ENCODE measurements around the gene GPR15LG. TPM values are rescaled to one million over a fixed set of nuclear protein-coding genes. Genes with fewer than 3 reads are reported as not detected.

Gene GPR15LG
- total and polyA plus RNA-seq, 2 experiments from 2014 or later = 0.45 to 2.6 TPM

DNA sequence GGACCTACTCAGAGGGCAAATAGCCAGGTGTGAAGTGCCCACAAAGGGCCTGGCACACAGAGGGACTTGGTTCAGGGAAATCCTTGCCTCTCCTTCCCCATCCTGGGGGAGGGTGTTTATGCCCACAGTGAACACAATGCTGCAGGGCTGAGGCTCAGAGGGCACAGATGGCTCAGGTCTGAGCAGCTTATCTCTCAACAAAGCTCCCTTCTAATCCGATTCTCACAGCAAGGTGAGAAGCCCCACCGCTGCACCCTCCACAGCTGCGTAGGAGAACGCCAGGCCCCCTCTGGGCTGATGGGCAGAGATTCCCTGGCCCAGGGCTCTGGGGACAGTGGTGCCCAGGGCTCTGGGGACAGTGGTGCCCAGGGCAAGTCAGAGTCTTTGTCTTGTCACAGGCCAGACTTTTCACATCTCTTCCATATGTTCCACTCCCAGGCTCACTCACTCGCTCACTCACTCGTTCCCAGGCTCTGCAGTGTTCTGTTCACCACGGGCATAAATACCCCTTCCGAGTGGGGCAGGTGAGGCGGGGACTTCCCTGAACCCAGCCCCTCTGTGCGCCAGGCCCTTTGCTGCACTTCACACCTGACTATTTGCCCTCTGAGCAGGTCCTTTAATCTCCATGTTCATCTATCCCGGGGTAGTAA is 12.1 kb downstream of the GPR15LG start:
- H3K4me2 ChIP-seq = no peak overlapping the region
- no peaks in the 10 kb centered on the region for H3K9me2 ChIP-seq (replicated peaks; ENCODE audit: insufficient read depth)
- no peaks in the 10 kb centered on the region for H3K9me3 ChIP-seq (ENCODE audit: low read depth)
- no peak for DNase-seq (ENCODE audit: low spot score)
- 67% methylated on average over 11 of the region's 11 CpGs for WGBS (ENCODE audit: low lambda C conversion rate, missing lambda C conversion rate)
- no peak overlapping the region for H3K27ac ChIP-seq
- H3K27me3 ChIP-seq = no peaks in the 10 kb centered on the region
- no peaks in the 10 kb centered on the region for H3K36me3 ChIP-seq (replicated peaks; ENCODE audit: insufficient read depth, low read depth)
- H4K20me1 ChIP-seq (ENCODE audit: insufficient read depth, poor library complexity, severe bottlenecking) = no peaks in the 10 kb centered on the region
- H3K4me3 ChIP-seq = no peak overlapping the region
- H3K79me2 ChIP-seq = no peaks in the 10 kb centered on the region
- TF ChIP-seq, protein P1, sequence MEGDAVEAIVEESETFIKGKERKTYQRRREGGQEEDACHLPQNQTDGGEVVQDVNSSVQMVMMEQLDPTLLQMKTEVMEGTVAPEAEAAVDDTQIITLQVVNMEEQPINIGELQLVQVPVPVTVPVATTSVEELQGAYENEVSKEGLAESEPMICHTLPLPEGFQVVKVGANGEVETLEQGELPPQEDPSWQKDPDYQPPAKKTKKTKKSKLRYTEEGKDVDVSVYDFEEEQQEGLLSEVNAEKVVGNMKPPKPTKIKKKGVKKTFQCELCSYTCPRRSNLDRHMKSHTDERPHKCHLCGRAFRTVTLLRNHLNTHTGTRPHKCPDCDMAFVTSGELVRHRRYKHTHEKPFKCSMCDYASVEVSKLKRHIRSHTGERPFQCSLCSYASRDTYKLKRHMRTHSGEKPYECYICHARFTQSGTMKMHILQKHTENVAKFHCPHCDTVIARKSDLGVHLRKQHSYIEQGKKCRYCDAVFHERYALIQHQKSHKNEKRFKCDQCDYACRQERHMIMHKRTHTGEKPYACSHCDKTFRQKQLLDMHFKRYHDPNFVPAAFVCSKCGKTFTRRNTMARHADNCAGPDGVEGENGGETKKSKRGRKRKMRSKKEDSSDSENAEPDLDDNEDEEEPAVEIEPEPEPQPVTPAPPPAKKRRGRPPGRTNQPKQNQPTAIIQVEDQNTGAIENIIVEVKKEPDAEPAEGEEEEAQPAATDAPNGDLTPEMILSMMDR (IDR thresholded peaks at IDR 0.05; ENCODE audit: poor library complexity) = no peak
- no peak for TF ChIP-seq EZH2 (IDR thresholded peaks at IDR 0.05; ENCODE audit: borderline replicate concordance)
- no peak for TF ChIP-seq EZH2phosphoT487 (IDR thresholded peaks at IDR 0.05; ENCODE audit: low read depth, severe bottlenecking, unreplicated experiment)
- no peaks in the 10 kb centered on the region for H3K4me1 ChIP-seq (ENCODE audit: insufficient read depth)
- no peak overlapping the region for H2AFZ ChIP-seq

DNA sequence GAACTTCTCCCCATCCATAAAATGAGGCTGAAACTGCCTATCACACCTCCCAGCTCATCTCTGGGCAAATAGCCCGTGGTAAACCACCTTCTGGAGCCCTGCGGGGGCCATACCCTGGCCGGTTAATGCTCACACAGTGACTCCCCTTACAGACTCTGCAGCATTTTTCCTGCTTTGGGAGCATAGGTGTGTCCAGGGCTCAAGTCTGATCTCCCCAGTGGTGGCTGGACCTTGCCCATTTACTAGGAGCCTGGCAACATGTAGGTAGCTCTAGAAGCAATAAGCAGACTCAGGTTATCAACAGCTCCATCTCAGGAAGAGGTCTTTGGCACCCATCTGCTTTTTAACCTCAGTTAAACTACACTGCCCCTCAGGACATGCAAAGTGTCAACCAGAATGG is 15.2 kb downstream of the GPR15LG start:
- DNase-seq (ENCODE audit: low spot score) = no peak
- 81% methylated on average over 3 of the region's 3 CpGs for WGBS (ENCODE audit: low lambda C conversion rate, missing lambda C conversion rate)
- Histone ChIP-seq H4K20me1 (ENCODE audit: insufficient read depth, poor library complexity, severe bottlenecking) (no peaks in the 10 kb centered on the region), H3K9me2 (replicated peaks; ENCODE audit: insufficient read depth) (no peaks in the 10 kb centered on the region), H3K4me2 (no peak overlapping the region), H3K4me3 (no peak overlapping the region), H3K27me3 (peaks cover 22% of the 10 kb centered on the region), H2AFZ (no peak overlapping the region), H3K27ac (no peak overlapping the region), H3K9me3 (ENCODE audit: low read depth) (no peaks in the 10 kb centered on the region), H3K79me2 (no peaks in the 10 kb centered on the region), H3K36me3 (replicated peaks; ENCODE audit: insufficient read depth, low read depth) (no peaks in the 10 kb centered on the region), H3K4me1 (ENCODE audit: insufficient read depth) (no peaks in the 10 kb centered on the region)
- TF ChIP-seq, protein P1 (IDR thresholded peaks at IDR 0.05; ENCODE audit: poor library complexity) = no peak
- no peak for TF ChIP-seq EZH2 (IDR thresholded peaks at IDR 0.05; ENCODE audit: borderline replicate concordance)

DNA sequence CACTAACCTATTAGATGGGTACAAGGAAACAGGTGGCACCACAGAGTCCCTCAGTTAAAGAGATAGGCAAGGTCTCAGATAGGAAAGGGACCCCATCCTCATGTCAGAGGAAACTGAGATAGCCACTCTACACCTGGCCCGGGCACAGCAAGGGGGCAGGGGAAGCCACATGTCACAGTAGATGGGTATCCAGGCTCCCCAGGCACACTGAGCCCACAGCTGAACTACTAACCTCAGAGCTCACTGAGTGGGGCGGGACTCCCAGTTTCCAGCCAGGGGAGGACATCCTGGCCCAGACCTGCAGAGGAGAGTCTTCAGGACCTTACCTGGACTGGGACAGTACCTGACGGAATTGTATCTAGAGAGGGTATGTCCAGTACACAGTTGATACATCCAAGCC is 17.0 kb downstream of the GPR15LG start:
- Histone ChIP-seq H3K36me3 (replicated peaks; ENCODE audit: insufficient read depth, low read depth) (no peaks in the 10 kb centered on the region), H4K20me1 (ENCODE audit: insufficient read depth, poor library complexity, severe bottlenecking) (no peaks in the 10 kb centered on the region), H3K27me3 (peaks cover 40% of the 10 kb centered on the region), H3K9me3 (ENCODE audit: low read depth) (no peaks in the 10 kb centered on the region), H2AFZ (no peak overlapping the region), H3K9me2 (replicated peaks; ENCODE audit: insufficient read depth) (no peaks in the 10 kb centered on the region), H3K4me3 (no peak overlapping the region), H3K27ac (no peak overlapping the region), H3K79me2 (no peaks in the 10 kb centered on the region), H3K4me2 (no peak overlapping the region), H3K4me1 (ENCODE audit: insufficient read depth) (no peaks in the 10 kb centered on the region)
- TF ChIP-seq, protein P1 (IDR thresholded peaks at IDR 0.05; ENCODE audit: poor library complexity) = no peak
- TF ChIP-seq EZH2 (IDR thresholded peaks at IDR 0.05; ENCODE audit: borderline replicate concordance) (no peak), EZH2phosphoT487 (IDR thresholded peaks at IDR 0.05; ENCODE audit: low read depth, severe bottlenecking, unreplicated experiment) (no peak)
- DNase-seq (ENCODE audit: low spot score) = no peak
- WGBS (ENCODE audit: low lambda C conversion rate, missing lambda C conversion rate) = 97% methylated on average over 3 of the region's 3 CpGs
